Measurements from ENCODE around the gene CTNNA3.
A peak's percentile ranks its signal among the peaks of the same experiment; 100 is the strongest.

The CTNNA3 gene

DNA sequence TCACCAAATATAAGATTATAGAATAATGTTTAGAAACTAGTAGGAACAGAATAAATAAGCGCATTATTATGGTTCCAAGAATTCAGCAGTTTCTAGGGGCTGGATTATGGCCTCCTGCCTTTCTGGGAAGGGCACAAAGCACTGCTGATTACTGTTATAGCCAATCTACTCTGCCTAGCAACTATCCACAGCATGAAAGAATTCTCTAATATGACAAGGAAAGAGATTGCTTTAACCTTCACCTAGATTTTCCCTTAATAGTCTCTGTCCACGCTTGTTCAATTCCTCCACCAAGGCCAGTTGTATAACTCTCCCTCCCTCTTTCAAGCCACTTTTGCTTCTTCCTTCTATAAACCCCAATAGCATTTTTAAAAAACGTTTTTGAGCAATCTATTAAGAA is 1803.7 kb downstream of the CTNNA3 start:
- no peak overlapping the region for H3K27ac ChIP-seq (ENCODE audit: insufficient read depth in 1 of 2, low read depth in 1 of 2, low read length in 2 of 2, poor library complexity in 1 of 2, severe bottlenecking in 2 of 2)

DNA sequence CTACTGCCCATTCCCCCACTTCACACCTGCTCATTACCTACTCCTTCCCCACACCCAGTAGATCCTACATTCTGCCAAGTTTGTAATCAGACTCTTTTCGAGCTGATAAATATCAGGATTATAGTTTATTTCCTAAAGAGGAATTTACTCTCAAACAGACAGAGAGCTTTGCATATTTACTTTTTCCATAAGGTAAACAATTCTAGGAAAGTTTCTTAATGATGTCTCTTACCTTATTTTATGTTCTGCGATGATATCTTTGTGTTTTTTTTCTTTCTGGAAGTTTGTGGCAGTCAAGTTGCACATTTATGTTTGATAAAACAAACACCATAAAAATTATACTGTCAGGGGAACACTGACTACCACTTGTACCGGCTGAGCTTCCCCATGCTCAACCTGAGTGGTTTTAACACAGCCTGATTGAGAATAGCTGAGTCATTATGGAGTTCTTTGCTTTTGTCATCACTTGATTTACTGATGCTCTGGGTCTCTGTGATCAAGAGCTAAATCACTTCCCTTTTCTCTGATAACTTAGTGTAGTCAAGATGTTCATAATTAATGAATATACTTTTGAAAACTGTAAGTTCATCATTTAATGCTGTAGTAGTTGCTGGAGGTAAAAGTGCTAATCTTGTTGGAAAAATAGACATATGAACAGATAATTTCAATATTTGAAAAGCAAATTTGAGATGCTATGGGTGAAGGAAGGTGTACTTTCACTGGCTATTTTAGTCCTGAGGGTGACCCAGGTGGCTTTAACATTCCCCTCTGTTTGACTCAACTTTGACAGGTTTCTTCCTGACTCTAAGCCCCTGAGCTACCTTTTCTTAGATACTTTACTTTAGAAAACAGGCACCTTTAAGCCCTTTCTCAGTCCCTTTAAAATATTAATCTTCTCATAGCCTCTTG is 1804.7 kb downstream of the CTNNA3 start:
- ChIA-PET CTCF (no interaction called here), POLR2A (no interaction called here)
- H3K9me3 ChIP-seq (ENCODE audit: control extremely low read depth in 1 of 5, control insufficient read depth in 4 of 5, insufficient read depth in 2 of 5, low read depth in 1 of 5, low read length in 4 of 5): peaks cover 0 to 2% (median 0%) of the 10 kb centered on the region in 5 experiments
- no peaks in the 10 kb centered on the region for H3K27me3 ChIP-seq (replicated peaks in 2 of 5; ENCODE audit: control insufficient read depth in 4 of 5, insufficient read depth in 5 of 5, low read length in 4 of 5)
- peaks cover 0 to 8% (median 3%) of the 10 kb centered on the region in 4 experiments for H3K4me1 ChIP-seq (ENCODE audit: control extremely low read depth in 1 of 4, control insufficient read depth in 4 of 4, insufficient read depth in 4 of 4, low read length in 3 of 4)
- no peak overlapping the region for H3K4me3 ChIP-seq (ENCODE audit: control insufficient read depth in 1 of 7, extremely low read depth in 1 of 7, insufficient read depth in 4 of 7, low read depth in 2 of 7, low read length in 6 of 7)
- WGBS (ENCODE audit: insufficient coverage): 0% methylated on average over 1 of the region's 3 CpGs
- no peak overlapping the region for H3K27ac ChIP-seq (ENCODE audit: insufficient read depth in 1 of 2, low read depth in 1 of 2, low read length in 2 of 2, poor library complexity in 1 of 2, severe bottlenecking in 2 of 2)
- H3K36me3 ChIP-seq (ENCODE audit: control insufficient read depth in 4 of 4, insufficient read depth in 4 of 4, low read length in 3 of 4): no peaks in the 10 kb centered on the region
- DNase-seq: peak; percentile 79 to 96 (median 94)

More for the DNA sequence above, 1803.7 kb downstream of the CTNNA3 start:
- no peaks in the 10 kb centered on the region for H3K9me3 ChIP-seq (ENCODE audit: control extremely low read depth in 1 of 5, control insufficient read depth in 4 of 5, insufficient read depth in 2 of 5, low read depth in 1 of 5, low read length in 4 of 5)
- H3K4me1 ChIP-seq (ENCODE audit: control extremely low read depth in 1 of 4, control insufficient read depth in 4 of 4, insufficient read depth in 4 of 4, low read length in 3 of 4): peaks cover 0 to 8% (median 3%) of the 10 kb centered on the region in 4 experiments
- CTCF ChIA-PET: no interaction called here
- H3K27me3 ChIP-seq (replicated peaks in 2 of 5; ENCODE audit: control insufficient read depth in 4 of 5, insufficient read depth in 5 of 5, low read length in 4 of 5): no peaks in the 10 kb centered on the region
- 100% methylated on average over 2 of the region's 3 CpGs for WGBS (ENCODE audit: insufficient coverage)
- POLR2A ChIA-PET: no interaction called here
- H3K36me3 ChIP-seq (ENCODE audit: control insufficient read depth in 4 of 4, insufficient read depth in 4 of 4, low read length in 3 of 4): no peaks in the 10 kb centered on the region
- no peak overlapping the region for H3K4me3 ChIP-seq (ENCODE audit: control insufficient read depth in 1 of 7, extremely low read depth in 1 of 7, insufficient read depth in 4 of 7, low read depth in 2 of 7, low read length in 6 of 7)
- no peak for DNase-seq

DNA sequence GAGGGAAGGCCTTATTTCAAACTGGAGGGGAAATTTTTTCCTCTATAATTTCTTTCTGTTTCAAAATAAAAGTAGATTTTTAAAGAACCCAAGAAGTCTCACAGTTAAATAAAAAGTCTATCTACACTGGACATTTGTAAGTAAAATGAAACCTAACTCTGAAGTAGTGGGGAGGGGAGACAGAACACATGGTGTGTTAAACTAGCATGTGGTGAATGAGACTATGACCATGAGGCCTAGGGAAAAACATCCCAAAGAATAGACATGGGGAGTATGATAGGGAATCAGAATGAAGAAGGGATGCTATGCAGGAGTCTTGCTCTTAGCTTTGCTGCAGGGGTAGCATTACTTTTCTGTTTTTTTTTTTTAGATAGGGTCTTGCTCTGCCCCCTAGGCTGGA is 1831.5 kb downstream of the CTNNA3 start:
- Histone ChIP-seq H3K4me3 (ENCODE audit: control insufficient read depth in 1 of 7, extremely low read depth in 1 of 7, insufficient read depth in 4 of 7, low read depth in 2 of 7, low read length in 6 of 7) (no peak overlapping the region), H3K27me3 (replicated peaks in 2 of 5; ENCODE audit: control insufficient read depth in 4 of 5, insufficient read depth in 5 of 5, low read length in 4 of 5) (no peaks in the 10 kb centered on the region), H3K36me3 (ENCODE audit: control insufficient read depth in 4 of 4, insufficient read depth in 4 of 4, low read length in 3 of 4) (no peaks in the 10 kb centered on the region), H3K4me1 (ENCODE audit: control extremely low read depth in 1 of 4, control insufficient read depth in 4 of 4, insufficient read depth in 4 of 4, low read length in 3 of 4) (no peaks in the 10 kb centered on the region), H3K27ac (ENCODE audit: insufficient read depth in 1 of 2, low read depth in 1 of 2, low read length in 2 of 2, poor library complexity in 1 of 2, severe bottlenecking in 2 of 2) (no peak overlapping the region), H3K9me3 (ENCODE audit: control extremely low read depth in 1 of 5, control insufficient read depth in 4 of 5, insufficient read depth in 2 of 5, low read depth in 1 of 5, low read length in 4 of 5) (no peaks in the 10 kb centered on the region)
- ChIA-PET POLR2A (no interaction called here), CTCF (no interaction called here)
- no peak for DNase-seq

DNA sequence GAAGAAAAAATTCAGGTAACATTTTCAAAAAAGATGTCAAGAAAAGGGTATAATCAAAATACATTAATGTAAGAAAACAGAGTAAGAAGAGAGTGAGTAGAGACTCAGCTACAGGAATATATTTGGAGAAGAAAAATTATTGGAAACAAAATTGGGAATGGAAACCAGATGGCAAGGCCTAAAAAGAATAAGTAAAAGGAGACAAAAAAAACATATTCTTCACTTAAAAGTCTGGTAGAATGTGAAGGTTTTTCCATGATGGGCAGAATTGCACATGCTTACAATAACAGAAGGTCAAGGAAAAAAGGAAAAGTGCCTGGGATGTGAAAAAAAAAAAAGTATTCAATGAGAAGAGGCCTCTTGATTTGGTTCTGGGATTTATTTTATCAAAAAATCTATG is 1832.0 kb downstream of the CTNNA3 start:
- no peak overlapping the region for H3K4me3 ChIP-seq (ENCODE audit: control insufficient read depth in 1 of 7, extremely low read depth in 1 of 7, insufficient read depth in 4 of 7, low read depth in 2 of 7, low read length in 6 of 7)
- no peaks in the 10 kb centered on the region for H3K27me3 ChIP-seq (replicated peaks in 2 of 5; ENCODE audit: control insufficient read depth in 4 of 5, insufficient read depth in 5 of 5, low read length in 4 of 5)
- no peaks in the 10 kb centered on the region for H3K9me3 ChIP-seq (ENCODE audit: control extremely low read depth in 1 of 5, control insufficient read depth in 4 of 5, insufficient read depth in 2 of 5, low read depth in 1 of 5, low read length in 4 of 5)
- no peaks in the 10 kb centered on the region for H3K36me3 ChIP-seq (ENCODE audit: control insufficient read depth in 4 of 4, insufficient read depth in 4 of 4, low read length in 3 of 4)
- ChIA-PET POLR2A (no interaction called here), CTCF (no interaction called here)
- no peaks in the 10 kb centered on the region for H3K4me1 ChIP-seq (ENCODE audit: control extremely low read depth in 1 of 4, control insufficient read depth in 4 of 4, insufficient read depth in 4 of 4, low read length in 3 of 4)
- H3K27ac ChIP-seq (ENCODE audit: insufficient read depth in 1 of 2, low read depth in 1 of 2, low read length in 2 of 2, poor library complexity in 1 of 2, severe bottlenecking in 2 of 2): no peak overlapping the region
- DNase-seq: no peak
